Measurements from ENCODE around the gene ASCC1. TPM values are rescaled to one million over a fixed set of nuclear protein-coding genes. Genes with fewer than 3 reads are reported as not detected.

The ASCC1 gene
- total and polyA plus RNA-seq, 2 of the 13 experiments (the other 11 are each of a cell fraction or from before 2014, with no cell fraction given), result 21.6 to 30.1 TPM

DNA sequence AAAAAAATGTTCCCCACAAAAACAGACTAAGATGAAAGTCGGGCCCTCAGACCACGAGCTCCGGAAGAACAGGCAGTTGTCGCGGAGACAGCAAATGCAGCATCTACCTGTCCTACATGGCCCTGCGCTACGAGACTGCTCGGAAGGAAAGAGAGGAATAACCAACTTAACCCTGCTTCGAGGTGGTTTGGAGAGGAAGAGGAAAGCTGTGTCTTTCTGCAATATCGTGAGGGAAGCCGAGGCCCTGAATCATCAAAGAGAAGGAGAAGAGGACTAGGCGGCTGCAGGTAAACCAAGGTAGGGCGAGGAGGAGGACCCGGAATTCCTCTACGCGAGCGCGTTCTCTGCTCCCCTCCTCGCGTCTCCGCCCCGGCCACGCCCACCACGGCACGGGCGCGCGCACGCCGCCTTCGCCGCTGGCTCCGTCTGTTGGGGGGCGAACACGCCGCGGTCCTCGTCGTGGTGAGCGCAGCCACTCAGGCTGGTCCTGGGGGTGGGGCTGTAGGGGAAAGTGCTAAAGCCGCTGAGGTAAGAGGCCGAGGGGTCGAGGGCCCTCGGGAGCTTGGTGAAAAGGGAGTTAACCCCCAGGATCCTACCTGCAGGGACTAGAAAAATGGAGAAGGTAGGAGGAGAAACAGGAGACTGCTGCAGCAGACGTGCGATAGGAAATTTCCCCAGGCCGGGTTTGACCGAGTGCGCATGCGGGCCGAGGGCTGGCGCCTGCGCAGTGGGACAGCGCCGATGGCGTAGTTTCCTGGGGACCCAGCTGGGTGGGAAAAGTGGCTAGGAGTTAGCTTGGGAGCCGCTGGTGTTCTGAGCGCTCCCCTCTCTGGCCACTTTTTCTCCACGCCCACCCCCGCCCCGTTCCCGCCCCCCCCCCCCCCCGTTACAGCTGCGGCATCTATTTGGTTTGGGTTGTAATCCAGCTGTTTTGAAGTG, at the start of gene ASCC1, which contains the start of gene ANAPC16 (continued):
- TF ChIP-seq, protein P1, sequence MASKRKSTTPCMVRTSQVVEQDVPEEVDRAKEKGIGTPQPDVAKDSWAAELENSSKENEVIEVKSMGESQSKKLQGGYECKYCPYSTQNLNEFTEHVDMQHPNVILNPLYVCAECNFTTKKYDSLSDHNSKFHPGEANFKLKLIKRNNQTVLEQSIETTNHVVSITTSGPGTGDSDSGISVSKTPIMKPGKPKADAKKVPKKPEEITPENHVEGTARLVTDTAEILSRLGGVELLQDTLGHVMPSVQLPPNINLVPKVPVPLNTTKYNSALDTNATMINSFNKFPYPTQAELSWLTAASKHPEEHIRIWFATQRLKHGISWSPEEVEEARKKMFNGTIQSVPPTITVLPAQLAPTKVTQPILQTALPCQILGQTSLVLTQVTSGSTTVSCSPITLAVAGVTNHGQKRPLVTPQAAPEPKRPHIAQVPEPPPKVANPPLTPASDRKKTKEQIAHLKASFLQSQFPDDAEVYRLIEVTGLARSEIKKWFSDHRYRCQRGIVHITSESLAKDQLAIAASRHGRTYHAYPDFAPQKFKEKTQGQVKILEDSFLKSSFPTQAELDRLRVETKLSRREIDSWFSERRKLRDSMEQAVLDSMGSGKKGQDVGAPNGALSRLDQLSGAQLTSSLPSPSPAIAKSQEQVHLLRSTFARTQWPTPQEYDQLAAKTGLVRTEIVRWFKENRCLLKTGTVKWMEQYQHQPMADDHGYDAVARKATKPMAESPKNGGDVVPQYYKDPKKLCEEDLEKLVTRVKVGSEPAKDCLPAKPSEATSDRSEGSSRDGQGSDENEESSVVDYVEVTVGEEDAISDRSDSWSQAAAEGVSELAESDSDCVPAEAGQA (IDR thresholded peaks at IDR 0.05; ENCODE audit: low read depth), result 0 out of 2 replicates have a peak, but pooled peaks have one; percentile 29
- TF ChIP-seq, protein P1 (CRISPR knock-in tag; IDR thresholded peaks at IDR 0.05; ENCODE audit: borderline replicate concordance), result no peak
- TF ChIP-seq ZBTB8A (CRISPR knock-in tag; IDR thresholded peaks at IDR 0.05; ENCODE audit: borderline replicate concordance, low read depth), result no peak
- 0 out of 2 replicates have a peak, but pooled peaks have one; percentile 31 for TF ChIP-seq ZNF333 (CRISPR knock-in tag; IDR thresholded peaks at IDR 0.05; ENCODE audit: borderline replicate concordance)
- peak; percentile 87 for TF ChIP-seq HOXA5 (CRISPR knock-in tag; IDR thresholded peaks at IDR 0.05)
- no peak for TF ChIP-seq MIER2 (CRISPR knock-in tag; IDR thresholded peaks at IDR 0.05)
- TF ChIP-seq ERF (CRISPR knock-in tag; IDR thresholded peaks at IDR 0.05), result peak; percentile 93
- peak; percentile 59; the same call in 1 of the 2 replicates for TF ChIP-seq ZBED4 (CRISPR knock-in tag; IDR thresholded peaks at IDR 0.05; ENCODE audit: borderline replicate concordance)
- TF ChIP-seq FOXK1 (CRISPR knock-in tag; IDR thresholded peaks at IDR 0.05; ENCODE audit: borderline replicate concordance, low read depth), result peak; percentile 73; the same call in 1 of the 2 replicates
- TF ChIP-seq ZBTB7A (CRISPR knock-in tag; IDR thresholded peaks at IDR 0.05), result no peak
- TF ChIP-seq ZNF33A (CRISPR knock-in tag; IDR thresholded peaks at IDR 0.05; ENCODE audit: borderline replicate concordance), result no peak
- peak; percentile 76 for TF ChIP-seq ZNF574 (CRISPR knock-in tag; IDR thresholded peaks at IDR 0.05)
- TF ChIP-seq MED8 (CRISPR knock-in tag; IDR thresholded peaks at IDR 0.05; ENCODE audit: insufficient replicate concordance), result peak; percentile 85
- TF ChIP-seq IRX3 (CRISPR knock-in tag; IDR thresholded peaks at IDR 0.05; ENCODE audit: borderline replicate concordance, low read depth), result peak; percentile 74; the same call in 1 of the 2 replicates
- peak; percentile 82; the same call in 1 of the 2 replicates for TF ChIP-seq ZNF383 (CRISPR knock-in tag; IDR thresholded peaks at IDR 0.05; ENCODE audit: borderline replicate concordance)

All from HepG2 (cell line).